Brain microvascular endothelial cell (primary cell): ENCODE results near the gene HSD3B1.

Experiments used
- DNase-seq: peaks from one replicate; pipeline ENCODE4 v3.0.0-alpha.2; 2020
- H3K27ac ChIP-seq: fragments of 250-450 bp; sonication (Bioruptor Pico); 2 replicates; pipeline ENCODE4 v1.5.1; 2020; ENCODE audit warnings: mild to moderate bottlenecking, moderate library complexity
- H3K27me3 ChIP-seq: fragments of 250-450 bp; sonication (Bioruptor Pico); replicated peaks from 2 replicates; pipeline ENCODE4 v1.5.1; 2020; ENCODE audit warnings: mild to moderate bottlenecking
- H3K36me3 ChIP-seq: fragments of 250-450 bp; sonication (Bioruptor Pico); replicated peaks from 2 replicates; pipeline ENCODE4 v1.5.1; 2020; ENCODE audit warnings: mild to moderate bottlenecking
- H3K4me3 ChIP-seq: 2 replicates; pipeline ENCODE4 v1.5.1; 2011; ENCODE audit warnings: low read depth, mild to moderate bottlenecking, control low read depth, low read length, moderate library complexity
- in situ Hi-C: cut with HindIII; loops from 2 replicates; pipeline ENCODE4 v1.10.0; 2017; ENCODE audit warnings: low sequenced_read_pairs, low pct_ligation_motif_present
- TF ChIP-seq, protein P1 (sequence below): IDR thresholded peaks from 2 replicates; pipeline ENCODE4 v1.5.1; 2011; ENCODE audit warnings: low read depth, mild to moderate bottlenecking, moderate library complexity, low read length, control low read depth, inconsistent platforms; ENCODE audit errors: missing control alignments

The HSD3B1 gene

DNA sequence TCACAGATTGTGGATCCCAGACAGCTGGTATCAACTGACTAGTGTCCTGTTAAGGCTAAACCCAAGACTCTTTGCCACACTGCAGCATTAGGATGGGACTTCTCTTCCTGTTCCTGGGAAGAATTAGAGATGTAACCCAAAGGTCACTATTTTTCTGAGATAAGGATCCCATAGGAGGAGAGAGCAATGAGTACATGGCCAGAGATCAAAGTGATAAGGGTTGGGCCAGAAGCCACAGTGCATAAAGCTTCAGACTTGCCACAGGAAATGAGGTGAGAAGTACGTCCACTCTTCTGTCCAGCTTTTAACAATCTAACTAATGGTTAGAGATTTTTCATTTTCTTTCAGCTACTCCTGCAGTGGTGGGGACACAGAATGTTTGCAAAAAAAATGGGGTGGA lies at the start of gene HSD3B1:
TSS of gene HSD3B1 (plus strand) at position 270 of the 400 bp plus-strand sequence. CDS start 267 bp downstream, outside the sequence.
- Histone ChIP-seq H3K36me3 (no peaks in the 10 kb centered on the region), H3K4me3 (no peak within 1 kb of the TSS), H3K27me3 (no peaks in the 10 kb centered on the region), H3K27ac (no peak within 1 kb of the TSS)
- no peak for DNase-seq
- TF ChIP-seq, protein P1, sequence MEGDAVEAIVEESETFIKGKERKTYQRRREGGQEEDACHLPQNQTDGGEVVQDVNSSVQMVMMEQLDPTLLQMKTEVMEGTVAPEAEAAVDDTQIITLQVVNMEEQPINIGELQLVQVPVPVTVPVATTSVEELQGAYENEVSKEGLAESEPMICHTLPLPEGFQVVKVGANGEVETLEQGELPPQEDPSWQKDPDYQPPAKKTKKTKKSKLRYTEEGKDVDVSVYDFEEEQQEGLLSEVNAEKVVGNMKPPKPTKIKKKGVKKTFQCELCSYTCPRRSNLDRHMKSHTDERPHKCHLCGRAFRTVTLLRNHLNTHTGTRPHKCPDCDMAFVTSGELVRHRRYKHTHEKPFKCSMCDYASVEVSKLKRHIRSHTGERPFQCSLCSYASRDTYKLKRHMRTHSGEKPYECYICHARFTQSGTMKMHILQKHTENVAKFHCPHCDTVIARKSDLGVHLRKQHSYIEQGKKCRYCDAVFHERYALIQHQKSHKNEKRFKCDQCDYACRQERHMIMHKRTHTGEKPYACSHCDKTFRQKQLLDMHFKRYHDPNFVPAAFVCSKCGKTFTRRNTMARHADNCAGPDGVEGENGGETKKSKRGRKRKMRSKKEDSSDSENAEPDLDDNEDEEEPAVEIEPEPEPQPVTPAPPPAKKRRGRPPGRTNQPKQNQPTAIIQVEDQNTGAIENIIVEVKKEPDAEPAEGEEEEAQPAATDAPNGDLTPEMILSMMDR, result no peak
- in situ Hi-C loops, result no loop called here

DNA sequence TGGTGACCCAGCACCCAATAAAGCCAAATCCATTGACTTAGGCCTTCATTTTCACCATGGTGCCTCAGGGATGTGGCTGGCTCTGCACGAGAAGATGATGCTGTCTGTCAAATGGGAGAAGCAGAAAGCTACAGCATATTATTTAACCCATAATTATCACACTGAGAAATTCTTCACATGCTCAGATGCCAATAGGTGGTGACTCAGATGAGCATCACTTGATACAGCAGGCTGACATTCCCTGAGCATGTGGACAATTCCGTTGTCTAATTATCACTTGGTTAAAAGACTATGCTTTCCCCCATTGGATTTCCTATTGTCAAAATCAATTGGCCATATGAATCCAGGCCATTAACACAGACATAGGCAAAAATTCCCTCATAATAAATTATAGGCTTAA lies 44.0 kb upstream of the HSD3B1 start:
- Histone ChIP-seq H3K36me3 (no peaks in the 10 kb centered on the region), H3K4me3 (no peak overlapping the region), H3K27me3 (no peaks in the 10 kb centered on the region), H3K27ac (no peak overlapping the region)
- TF ChIP-seq, protein P1, result no peak
- in situ Hi-C loops, result no loop called here
- no peak for DNase-seq

DNA sequence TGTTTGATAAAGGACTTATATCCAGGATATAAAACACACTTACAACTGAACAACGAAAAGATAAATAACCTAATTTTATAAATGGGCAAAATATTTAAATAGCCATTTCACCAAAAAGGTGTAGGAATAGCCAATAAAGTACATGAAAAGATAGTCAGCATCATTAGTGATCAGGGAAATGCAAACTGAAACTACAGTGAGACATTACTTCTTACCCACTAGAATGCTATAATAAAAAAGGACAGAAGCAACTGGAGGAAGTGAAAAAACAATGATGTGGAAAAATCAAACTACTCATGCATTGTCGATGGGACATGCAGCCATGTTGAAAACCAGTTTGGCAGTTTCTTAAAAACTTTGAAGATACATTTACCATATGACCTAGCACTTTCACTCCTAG lies 43.4 kb upstream of the HSD3B1 start:
- TF ChIP-seq, protein P1, result no peak
- Histone ChIP-seq H3K27me3 (no peaks in the 10 kb centered on the region), H3K36me3 (no peaks in the 10 kb centered on the region), H3K4me3 (no peak overlapping the region), H3K27ac (no peak overlapping the region)
- no peak for DNase-seq
- in situ Hi-C loops, result no loop called here

DNA sequence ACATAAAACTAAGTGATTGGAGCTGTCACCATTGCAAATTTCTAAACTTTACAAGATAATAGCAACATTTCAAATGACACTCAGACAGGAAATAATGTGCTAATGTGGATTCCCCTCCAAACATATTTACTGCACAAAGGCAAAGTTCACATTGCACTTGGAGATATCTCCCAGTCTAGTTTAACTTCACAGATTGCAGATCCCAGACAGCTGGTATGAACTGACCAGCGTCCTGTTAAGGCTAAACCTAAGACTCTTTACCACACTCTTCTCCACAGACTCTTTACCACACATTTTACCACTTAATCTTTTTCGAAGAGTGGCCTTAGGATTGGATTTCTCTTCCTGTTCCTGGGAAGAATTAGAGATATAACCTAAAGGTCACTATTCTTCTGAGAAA lies 40.6 kb upstream of the HSD3B1 start:
- TF ChIP-seq, protein P1, result no peak
- no peaks in the 10 kb centered on the region for H3K27me3 ChIP-seq
- H3K4me3 ChIP-seq, result no peak overlapping the region
- no peak for DNase-seq
- H3K36me3 ChIP-seq, result no peaks in the 10 kb centered on the region
- in situ Hi-C loops, result no loop called here
- H3K27ac ChIP-seq, result no peak overlapping the region

DNA sequence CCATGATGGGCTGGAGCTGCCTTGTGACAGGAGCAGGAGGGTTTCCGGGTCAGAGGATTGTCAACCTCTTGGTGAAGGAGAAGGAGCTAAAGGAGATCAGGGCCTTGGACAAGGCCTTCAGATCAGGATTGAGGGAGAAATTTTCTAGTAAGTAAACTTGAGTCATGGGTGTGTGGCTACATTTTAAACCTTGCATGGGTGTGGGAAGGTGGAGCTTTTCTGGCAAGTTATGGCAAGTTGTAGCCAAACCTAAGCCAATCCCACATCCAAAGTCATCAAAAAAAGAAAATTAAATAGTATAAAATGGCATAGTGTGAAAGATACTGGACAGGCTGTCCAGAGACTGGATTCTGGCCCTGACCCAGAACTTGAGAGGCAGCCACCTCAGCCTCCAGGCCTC lies 39.8 kb upstream of the HSD3B1 start:
- Histone ChIP-seq H3K36me3 (no peaks in the 10 kb centered on the region), H3K27ac (no peak overlapping the region), H3K4me3 (no peak overlapping the region), H3K27me3 (no peaks in the 10 kb centered on the region)
- in situ Hi-C loops, result no loop called here
- TF ChIP-seq, protein P1, result no peak
- no peak for DNase-seq
